ENCODE data around the gene SYNE1.
"Not testable (repeated sequence)": the region's sequence is repeated elsewhere in the genome, so short reads cannot be mapped to it uniquely, and the experiment has no call there.

SYNE1 gene

GRCh38 chr6:152557502-152557901 lies 79.7 kb downstream of the SYNE1 start:
- no peak for DNase-seq

- DNase-seq, result no peak
These were observed 82.3 kb downstream of the SYNE1 start for GRCh38 chr6:152554851-152555250.

GRCh38 chr6:152552616-152553209 lies 84.4 kb downstream of the SYNE1 start:
- DNase-seq, result peak; percentile 43

- no peak for DNase-seq
These were observed 93.6 kb downstream of the SYNE1 start for GRCh38 chr6:152543519-152543918.

- DNase-seq, result no peak
These were observed 96.8 kb downstream of the SYNE1 start for GRCh38 chr6:152540381-152540780.

- no peak for DNase-seq
These were observed 102.6 kb downstream of the SYNE1 start for GRCh38 chr6:152534541-152534940.

GRCh38 chr6:152532556-152533422 lies 104.4 kb downstream of the SYNE1 start:
- no peak for DNase-seq

GRCh38 chr6:152531659-152532058 lies 105.5 kb downstream of the SYNE1 start:
- DNase-seq, result no peak

- DNase-seq, result no peak
These were observed 107.8 kb downstream of the SYNE1 start for GRCh38 chr6:152529369-152529768.

- not testable (repeated sequence) for DNase-seq
These were observed 123.0 kb downstream of the SYNE1 start for GRCh38 chr6:152514120-152514519.

- DNase-seq, result no peak
These were observed 127.2 kb downstream of the SYNE1 start for GRCh38 chr6:152509916-152510315.

GRCh38 chr6:152508477-152508876 lies 128.7 kb downstream of the SYNE1 start:
- no peak for DNase-seq

- DNase-seq, result no peak
These were observed 133.6 kb downstream of the SYNE1 start for GRCh38 chr6:152503546-152503945.

GRCh38 chr6:152502421-152503188 lies 134.6 kb downstream of the SYNE1 start:
- DNase-seq, result no peak

- no peak for DNase-seq
These were observed 137.2 kb downstream of the SYNE1 start for GRCh38 chr6:152499931-152500330.

GRCh38 chr6:152496731-152497130 lies 140.4 kb downstream of the SYNE1 start:
- DNase-seq, result no peak

GRCh38 chr6:152495456-152495855 lies 141.7 kb downstream of the SYNE1 start:
- DNase-seq, result not testable (repeated sequence)

GRCh38 chr6:152492281-152492680 lies 144.9 kb downstream of the SYNE1 start:
- DNase-seq, result not testable (repeated sequence)

- not testable (repeated sequence) for DNase-seq
These were observed 145.7 kb downstream of the SYNE1 start for GRCh38 chr6:152491501-152491900.

GRCh38 chr6:152490971-152491378 lies 146.2 kb downstream of the SYNE1 start:
- not testable (repeated sequence) for DNase-seq

GRCh38 chr6:152484806-152485205 lies 152.4 kb downstream of the SYNE1 start:
- DNase-seq, result no peak

- DNase-seq, result no peak
These were observed 154.9 kb downstream of the SYNE1 start for GRCh38 chr6:152482289-152482688.

GRCh38 chr6:152478377-152479010 lies 158.7 kb downstream of the SYNE1 start:
- DNase-seq, result no peak

All from CD4-positive, alpha-beta T cell treated with Interleukin-12 subunit alpha and Interleukin-12 subunit beta, for 1 hour (primary cell).